ENCODE data around the gene ALPG.

GRCh38 chr2:232458661-232459418, 52.2 kb downstream of the ALPG start:
- TF ChIP-seq POLR2A (IDR thresholded peaks at IDR 0.05) (no peak), CTCF (IDR thresholded peaks at IDR 0.05) (no peak)
